Small intestine (tissue), 16 donors: ENCODE data around the gene MAB21L3. TPM values are rescaled to one million over a fixed set of nuclear protein-coding genes. Genes with fewer than 3 reads are reported as not detected.

Experiments
- DNase-seq, 2 donors: peaks; one replicate each; pipeline versions ENCODE4 v3.0.0 to v3.0.0-alpha.2; 2013
- FAIRE-seq: peaks from 2 replicates; lab custom pipeline; 2012; peaks lifted over from hg19 to GRCh38; lab: Jason Lieb, UNC
- H3K27ac ChIP-seq, 3 donors: one replicate each; pipeline ENCODE4 v1.5.1; 2013; ENCODE audit warnings: low read length in 2 of 3, mild to moderate bottlenecking in 2 of 3, control low read depth in 1 of 3, inconsistent platforms in 1 of 3, low read depth in 1 of 3, moderate library complexity in 1 of 3
- H3K27me3 ChIP-seq, 3 donors: one replicate each; pipeline ENCODE4 v1.6.1; 2013; ENCODE audit warnings: low read length in 3 of 3, inconsistent platforms in 1 of 3; ENCODE audit not compliant: control insufficient read depth in 3 of 3, insufficient read depth in 3 of 3
- H3K36me3 ChIP-seq, 3 donors: one replicate each; pipeline ENCODE4 v1.6.1; 2013; ENCODE audit warnings: low read length in 3 of 3, inconsistent platforms in 1 of 3, low read depth in 1 of 3, mild to moderate bottlenecking in 1 of 3, moderate library complexity in 1 of 3; ENCODE audit not compliant: control insufficient read depth in 3 of 3, insufficient read depth in 2 of 3
- H3K4me1 ChIP-seq, 3 donors: one replicate each; pipeline ENCODE4 v1.6.1; 2013; ENCODE audit warnings: low read length in 2 of 3, inconsistent platforms in 1 of 3, low read depth in 1 of 3, mild to moderate bottlenecking in 1 of 3, moderate library complexity in 1 of 3; ENCODE audit not compliant: control insufficient read depth in 3 of 3, insufficient read depth in 2 of 3
- H3K4me3 ChIP-seq, 3 donors: one replicate each; pipeline ENCODE4 v1.5.1; 2013; ENCODE audit warnings: low read length in 3 of 3, control low read depth in 1 of 3, inconsistent platforms in 1 of 3, low read depth in 1 of 3, mild to moderate bottlenecking in 1 of 3, moderate library complexity in 1 of 3
- H3K9me3 ChIP-seq, 2 donors: one replicate each; pipeline ENCODE4 v1.6.1; 2013; ENCODE audit warnings: low read depth in 1 of 2, low read length in 1 of 2; ENCODE audit not compliant: control insufficient read depth in 2 of 2, insufficient read depth in 1 of 2
- WGBS, 3 donors: extraction: QIAGEN DNeasy Blood & Tissue Kit; methylation state at CpG; one replicate each; pipeline ENCODE4 v1.1.7; 2013; 5-methylcytosine and 5-hydroxymethylcytosine counted together
- long read RNA-seq, 10 donors: transcript quantifications; one replicate each; lab custom pipeline, GENCODE V29; 2026
- polyA plus RNA-seq, 4 donors: library from polyadenylated mRNA; stranded (reverse) in 3 of 4; unstranded in 1 of 4; fragments of 200-250 nt in 3 of 4; fragments of 120-200 nt in 1 of 4; gene quantifications; one replicate each; pipeline versions ENCODE4 v1.2.1 to v1.2.3, GENCODE V29; 2013
- donor health status: healthy with polysubstance abuse.
- donor health status: control.
- donor health status: control.
- donor health status: Bipolar disorder and iron deficiency.
- donor health status: healthy.

The MAB21L3 gene
- polyA plus RNA-seq = 1 to 10 TPM in 1 of 4 donors, under 1 TPM in 2, not detected in 1; 0.16 to 1.4 (median 0.22) TPM
- long read RNA-seq, donor 1 = 0 reads
- long read RNA-seq, donor 2 = 0 reads
- long read RNA-seq, donor 3 = 0 reads
- long read RNA-seq, donor 4 = 0 reads
- long read RNA-seq, donor 5 = 0 reads
- long read RNA-seq, donor 6 = 0 reads
- long read RNA-seq, donor 7 = 0 reads
- long read RNA-seq, donor 8 = 0 reads
- long read RNA-seq, donor 9 = 0 reads
- long read RNA-seq, donor 10 = 0 reads

DNA sequence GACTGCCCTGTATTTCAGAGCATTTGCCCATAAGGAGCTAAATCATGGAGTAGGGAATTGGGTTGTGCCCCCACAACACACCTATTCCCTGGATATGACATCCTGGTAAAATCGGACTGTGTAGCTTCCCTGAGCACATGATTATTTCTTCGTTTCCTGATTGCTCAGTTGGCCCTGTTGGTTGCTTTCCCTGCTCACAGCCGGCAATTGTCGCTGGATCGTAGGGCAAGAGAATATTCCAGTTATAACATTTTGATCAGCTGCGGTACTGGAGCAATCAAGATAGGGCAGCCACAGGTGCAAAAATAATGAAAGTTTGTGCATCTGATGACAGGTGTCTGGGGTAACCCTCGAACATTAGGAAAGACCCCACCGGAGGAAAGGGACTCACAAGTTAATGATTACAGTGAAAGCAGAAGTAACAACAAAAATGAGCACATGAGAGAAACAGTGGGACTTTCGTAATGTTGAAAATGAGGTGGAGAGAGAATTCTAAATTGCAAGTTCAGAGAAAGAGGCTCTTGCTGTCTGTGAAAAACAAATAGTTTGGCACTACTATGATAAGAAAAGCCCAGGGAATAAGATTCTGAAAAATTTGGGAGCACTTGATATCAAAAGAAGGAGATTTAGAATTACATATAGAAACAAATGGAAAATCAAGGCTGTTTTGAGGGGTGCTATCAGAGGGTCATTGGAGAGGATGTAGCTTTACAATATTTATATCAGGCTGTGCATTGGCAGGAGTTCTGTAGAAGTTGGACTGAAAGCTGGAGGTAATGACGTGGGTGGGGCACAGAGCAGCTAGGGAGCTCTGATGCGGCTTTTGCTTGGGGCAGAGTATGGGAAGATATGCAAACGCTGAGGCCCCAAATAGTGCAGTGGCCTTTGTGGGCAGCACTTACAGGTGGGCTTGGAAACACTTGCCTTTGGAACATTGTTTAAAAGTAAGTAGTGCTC lies at the start of gene MAB21L3:
MAB21L3 (plus strand) TSS at position 833 of the 957 bp plus-strand sequence. CDS start 1,217 bp downstream, outside the sequence.
- peak within 1 kb of the TSS in 2 of 3 donors; percentile 58 to 61 for H3K27ac ChIP-seq
- DNase-seq = peak; percentile 61 to 70
- no peaks in the 10 kb centered on the region for H3K27me3 ChIP-seq
- 10 to 45% (median 27%) methylated on average over 12 of the region's 12 CpGs for WGBS, 3 donors
- FAIRE-seq = no peak
- no peaks in the 10 kb centered on the region for H3K36me3 ChIP-seq
- H3K4me1 ChIP-seq = peaks cover 0 to 19% (median 5%) of the 10 kb centered on the region in 3 donors
- H3K4me3 ChIP-seq = no peak within 1 kb of the TSS
- H3K9me3 ChIP-seq = no peaks in the 10 kb centered on the region

DNA sequence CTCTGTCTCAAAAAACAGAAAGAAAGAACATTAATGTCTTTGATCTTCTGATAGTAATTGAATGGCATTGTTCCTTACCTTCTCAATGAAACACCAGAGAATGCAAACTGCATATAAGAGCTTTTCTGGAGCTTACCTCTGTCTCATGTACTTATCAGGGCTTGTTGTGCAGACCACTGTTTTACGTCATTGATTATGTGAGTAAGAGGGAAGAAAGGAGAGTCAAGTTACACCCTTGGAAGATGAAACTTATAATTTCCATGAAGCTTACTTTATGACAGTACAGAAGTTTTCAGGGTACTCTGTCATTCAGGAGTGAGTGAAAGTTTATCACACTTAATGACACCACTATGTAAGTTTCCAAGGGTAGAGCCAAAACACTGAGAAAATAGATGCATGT lies 49.0 kb upstream of the MAB21L3 start:
- Histone ChIP-seq H3K36me3 (peaks cover 0 to 2% (median 0%) of the 10 kb centered on the region in 3 donors), H3K9me3 (no peaks in the 10 kb centered on the region), H3K4me3 (no peak overlapping the region), H3K27me3 (no peaks in the 10 kb centered on the region), H3K27ac (no peak overlapping the region), H3K4me1 (no peaks in the 10 kb centered on the region)
- 48 to 71% (median 68%) methylated on average over 1 of the region's 1 CpG for WGBS, 3 donors
- FAIRE-seq (no peak), DNase-seq (no peak)

DNA sequence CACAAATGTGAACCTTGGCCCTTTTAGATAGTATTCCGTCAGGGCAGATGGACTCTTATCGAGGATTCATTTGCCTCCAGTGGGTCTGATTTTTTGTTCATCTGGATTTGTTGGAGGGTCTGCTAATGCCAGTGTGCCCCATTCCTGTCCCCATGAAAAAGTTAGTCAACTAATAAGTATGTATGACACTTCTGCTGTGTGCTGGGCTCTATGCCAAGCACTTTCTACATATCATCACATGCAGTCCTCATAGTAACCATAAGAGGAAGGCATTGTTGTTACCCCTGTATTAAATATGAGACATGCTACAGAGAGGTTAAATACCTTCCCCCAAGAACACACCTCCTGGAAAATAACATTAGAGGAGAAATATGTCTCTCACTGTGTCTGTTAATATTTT lies 46.6 kb upstream of the MAB21L3 start:
- Histone ChIP-seq H3K9me3 (no peaks in the 10 kb centered on the region), H3K36me3 (peaks cover 0 to 2% (median 0%) of the 10 kb centered on the region in 3 donors), H3K27me3 (no peaks in the 10 kb centered on the region), H3K4me1 (no peaks in the 10 kb centered on the region), H3K27ac (no peak overlapping the region), H3K4me3 (no peak overlapping the region)
- DNase-seq (peak in 1 of 2 donors; percentile 9), FAIRE-seq (no peak)
- WGBS, 3 donors = 16 to 57% (median 32%) methylated on average over 2 of the region's 2 CpGs

DNA sequence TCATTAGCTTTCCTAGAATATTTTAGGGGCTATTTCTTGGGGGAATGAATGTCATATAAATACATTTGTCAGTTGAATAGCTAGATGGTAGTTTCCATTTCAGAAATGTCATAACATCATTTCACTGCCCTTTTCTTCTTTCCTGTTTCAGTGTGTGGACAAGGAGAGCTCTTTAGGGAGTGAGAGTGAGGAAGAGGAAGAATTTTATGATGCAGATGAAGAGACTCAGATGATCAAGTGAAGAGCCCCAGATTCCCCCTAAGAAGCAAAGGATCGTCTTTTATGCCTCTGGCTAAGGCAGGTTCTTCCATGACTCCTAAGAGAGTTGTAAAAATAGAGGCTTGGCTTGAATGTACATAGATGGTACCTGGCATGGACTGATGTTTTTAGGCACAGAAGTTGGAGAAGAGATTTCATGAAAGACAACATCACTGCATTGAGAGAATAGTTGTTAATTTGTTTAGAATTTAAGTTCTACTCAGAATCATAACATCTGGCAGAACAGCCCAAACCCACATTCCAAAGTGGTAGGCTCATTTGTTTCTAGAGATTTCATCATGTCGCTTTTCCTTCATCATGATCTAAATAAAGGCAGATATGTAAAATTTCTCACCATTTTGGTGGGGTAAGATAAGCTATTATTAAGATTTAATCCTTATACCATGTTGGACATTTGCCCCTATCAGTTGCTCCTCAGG lies 44.2 kb upstream of the MAB21L3 start:
- Histone ChIP-seq H3K4me3 (no peak overlapping the region), H3K9me3 (no peaks in the 10 kb centered on the region), H3K27me3 (no peaks in the 10 kb centered on the region), H3K4me1 (no peaks in the 10 kb centered on the region), H3K27ac (peak overlapping the region in 1 of 3 donors; percentile 54), H3K36me3 (peaks cover 0 to 2% (median 0%) of the 10 kb centered on the region in 3 donors)
- 70 to 90% (median 72%) methylated on average over 2 of the region's 2 CpGs for WGBS, 3 donors
- DNase-seq (no peak), FAIRE-seq (no peak)

DNA sequence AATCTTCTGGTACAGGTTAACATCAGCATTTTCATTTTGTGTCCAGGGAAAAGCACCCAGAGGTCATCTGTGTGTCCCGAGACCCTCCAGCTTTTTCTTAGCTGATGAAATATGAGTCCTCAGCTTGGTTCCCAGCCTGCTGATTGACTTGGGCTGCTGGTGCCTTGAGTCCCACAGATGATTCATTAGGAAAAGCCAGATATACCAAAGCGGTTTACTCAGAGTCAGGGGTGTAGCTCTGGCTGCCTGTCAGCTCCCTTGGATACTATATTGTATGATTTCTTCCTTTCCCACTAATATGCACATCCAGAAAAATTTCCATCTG lies 43.7 kb upstream of the MAB21L3 start:
- Histone ChIP-seq H3K4me3 (no peak overlapping the region), H3K27ac (peak overlapping the region in 1 of 3 donors; percentile 54), H3K27me3 (no peaks in the 10 kb centered on the region), H3K4me1 (no peaks in the 10 kb centered on the region), H3K9me3 (no peaks in the 10 kb centered on the region), H3K36me3 (peaks cover 0 to 2% (median 0%) of the 10 kb centered on the region in 3 donors)
- WGBS, 3 donors = 63 to 84% (median 80%) methylated on average over 2 of the region's 2 CpGs
- DNase-seq (no peak), FAIRE-seq (no peak)

DNA sequence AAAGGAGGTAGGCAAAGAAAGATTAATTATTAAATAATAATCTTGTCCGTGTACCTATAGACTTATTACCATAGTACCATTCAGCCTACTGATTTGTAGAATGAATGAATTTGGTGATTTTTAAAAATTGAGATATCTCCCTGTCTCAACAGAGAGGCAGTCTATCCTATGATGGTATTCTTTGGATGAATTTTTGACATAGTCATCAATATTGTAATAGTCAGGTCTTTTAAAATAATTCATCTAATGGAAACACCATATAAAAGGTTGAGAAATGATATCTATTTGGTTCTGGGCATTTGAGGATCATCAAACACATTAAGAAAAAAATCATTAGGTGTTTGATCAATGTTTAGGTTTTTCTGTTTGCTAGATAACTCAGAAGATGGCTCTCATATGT lies 35.6 kb upstream of the MAB21L3 start:
- 0% methylated on average over 1 of the region's 1 CpG for WGBS, 3 donors
- FAIRE-seq (no peak), DNase-seq (no peak)
- Histone ChIP-seq H3K9me3 (no peaks in the 10 kb centered on the region), H3K4me3 (no peak overlapping the region), H3K27me3 (no peaks in the 10 kb centered on the region), H3K36me3 (no peaks in the 10 kb centered on the region), H3K4me1 (no peaks in the 10 kb centered on the region), H3K27ac (no peak overlapping the region)

DNA sequence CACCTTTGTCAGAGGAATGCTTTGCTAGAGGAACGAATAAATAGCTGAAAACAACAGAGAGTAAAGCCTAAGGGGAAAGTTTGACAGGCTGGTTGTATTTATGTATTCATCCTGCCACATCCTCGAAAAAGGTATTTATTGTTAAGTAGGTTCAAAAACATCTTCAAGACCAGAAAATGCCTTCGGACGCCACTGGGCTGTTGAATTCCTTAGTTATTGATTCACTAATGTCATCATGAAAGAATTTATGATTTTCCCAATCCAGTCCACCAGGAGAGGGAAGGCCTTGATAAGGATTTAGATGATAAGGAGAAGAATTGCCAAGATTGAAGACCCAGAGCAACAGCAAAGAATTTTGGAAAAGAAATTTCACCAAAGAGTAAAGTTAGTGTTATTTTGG lies 35.2 kb upstream of the MAB21L3 start:
- Histone ChIP-seq H3K4me3 (no peak overlapping the region), H3K27me3 (no peaks in the 10 kb centered on the region), H3K36me3 (no peaks in the 10 kb centered on the region), H3K9me3 (no peaks in the 10 kb centered on the region), H3K27ac (no peak overlapping the region), H3K4me1 (no peaks in the 10 kb centered on the region)
- FAIRE-seq (no peak), DNase-seq (peak; percentile 10 to 11)
- WGBS, 3 donors = 21 to 61% (median 40%) methylated on average over 4 of the region's 4 CpGs

DNA sequence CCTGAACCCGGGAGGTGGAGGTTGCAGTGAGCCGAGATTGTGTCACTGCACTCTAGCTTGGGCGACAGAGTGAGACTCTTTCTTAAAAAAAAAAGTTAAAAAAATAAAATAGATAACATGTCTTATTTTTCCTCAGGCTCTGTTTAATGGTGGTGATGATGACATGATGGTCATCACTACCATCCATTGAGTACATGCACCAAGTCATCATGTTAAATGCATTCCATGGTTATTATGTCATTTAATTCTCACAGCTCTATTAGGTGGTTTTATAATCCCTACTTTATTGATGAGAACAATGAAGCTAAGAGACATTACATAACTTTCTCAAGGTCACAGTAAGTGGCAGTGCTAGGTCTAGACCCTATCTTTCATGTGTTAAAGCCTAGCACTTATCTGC lies 34.4 kb upstream of the MAB21L3 start:
- Histone ChIP-seq H3K27me3 (no peaks in the 10 kb centered on the region), H3K9me3 (no peaks in the 10 kb centered on the region), H3K4me1 (no peaks in the 10 kb centered on the region), H3K4me3 (no peak overlapping the region), H3K36me3 (no peaks in the 10 kb centered on the region), H3K27ac (no peak overlapping the region)
- FAIRE-seq (no peak), DNase-seq (no peak)
- 92 to 95% (median 93%) methylated on average over 3 of the region's 3 CpGs for WGBS, 3 donors
